ENCODE data around the gene MED12.

The MED12 gene

GRCh38 chrX:71128166-71128833 is 9.9 kb downstream of the MED12 start:
- peaks cover 68% of the 10 kb centered on the region for H3K36me3 Mint-ChIP-seq (ENCODE audit: low read depth)
- TF ChIP-seq, protein P1, sequence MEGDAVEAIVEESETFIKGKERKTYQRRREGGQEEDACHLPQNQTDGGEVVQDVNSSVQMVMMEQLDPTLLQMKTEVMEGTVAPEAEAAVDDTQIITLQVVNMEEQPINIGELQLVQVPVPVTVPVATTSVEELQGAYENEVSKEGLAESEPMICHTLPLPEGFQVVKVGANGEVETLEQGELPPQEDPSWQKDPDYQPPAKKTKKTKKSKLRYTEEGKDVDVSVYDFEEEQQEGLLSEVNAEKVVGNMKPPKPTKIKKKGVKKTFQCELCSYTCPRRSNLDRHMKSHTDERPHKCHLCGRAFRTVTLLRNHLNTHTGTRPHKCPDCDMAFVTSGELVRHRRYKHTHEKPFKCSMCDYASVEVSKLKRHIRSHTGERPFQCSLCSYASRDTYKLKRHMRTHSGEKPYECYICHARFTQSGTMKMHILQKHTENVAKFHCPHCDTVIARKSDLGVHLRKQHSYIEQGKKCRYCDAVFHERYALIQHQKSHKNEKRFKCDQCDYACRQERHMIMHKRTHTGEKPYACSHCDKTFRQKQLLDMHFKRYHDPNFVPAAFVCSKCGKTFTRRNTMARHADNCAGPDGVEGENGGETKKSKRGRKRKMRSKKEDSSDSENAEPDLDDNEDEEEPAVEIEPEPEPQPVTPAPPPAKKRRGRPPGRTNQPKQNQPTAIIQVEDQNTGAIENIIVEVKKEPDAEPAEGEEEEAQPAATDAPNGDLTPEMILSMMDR (IDR thresholded peaks at IDR 0.05): no peak
- H3K27me3 Mint-ChIP-seq (ENCODE audit: low read depth, poor library complexity): peaks cover 6% of the 10 kb centered on the region
- peaks cover 18% of the 10 kb centered on the region for H3K4me1 Mint-ChIP-seq
- peak overlapping the region; percentile 57 for H3K27ac Mint-ChIP-seq
- peaks cover 72% of the 10 kb centered on the region for H3K9me3 Mint-ChIP-seq
- no peak overlapping the region for H3K4me3 Mint-ChIP-seq
- DNase-seq: no peak

DNA sequence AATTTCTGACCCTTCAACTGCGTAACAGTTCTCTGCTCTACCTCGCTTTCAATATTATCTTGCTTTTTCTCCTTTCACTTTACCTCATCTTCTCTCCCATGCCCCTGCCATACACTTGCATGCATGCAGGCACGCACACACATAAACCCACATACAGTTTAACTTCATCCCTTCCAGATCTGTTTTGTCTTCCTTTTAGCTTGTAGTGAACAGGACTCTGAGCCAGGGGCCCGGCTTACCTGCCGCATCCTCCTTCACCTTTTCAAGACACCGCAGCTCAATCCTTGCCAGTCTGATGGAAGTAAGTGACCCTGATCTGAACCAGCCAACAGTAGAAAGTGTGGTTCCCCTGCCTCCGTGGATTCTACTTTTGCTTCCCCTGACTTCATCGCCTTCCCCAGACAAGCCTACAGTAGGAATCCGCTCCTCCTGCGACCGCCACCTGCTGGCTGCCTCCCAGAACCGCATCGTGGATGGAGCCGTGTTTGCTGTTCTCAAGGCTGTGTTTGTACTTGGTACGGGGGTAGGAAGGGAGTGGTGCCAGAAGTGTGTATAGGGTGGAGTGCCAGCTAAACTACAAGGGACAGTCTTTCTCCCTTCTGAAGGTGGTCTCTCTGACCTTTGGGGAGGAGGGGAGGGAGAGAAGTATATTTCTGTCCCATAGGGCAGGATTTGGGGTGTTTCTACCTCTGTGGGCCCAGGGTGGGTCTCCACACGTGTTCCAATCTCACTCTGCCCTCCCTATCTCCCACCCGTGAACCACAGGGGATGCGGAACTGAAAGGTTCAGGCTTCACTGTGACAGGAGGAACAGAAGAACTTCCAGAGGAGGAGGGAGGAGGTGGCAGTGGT is 10.7 kb downstream of the MED12 start:
- peak; percentile 71 for DNase-seq
- peaks cover 69% of the 10 kb centered on the region for H3K9me3 Mint-ChIP-seq
- H3K4me3 Mint-ChIP-seq: no peak overlapping the region
- peaks cover 3% of the 10 kb centered on the region for H3K27me3 Mint-ChIP-seq (ENCODE audit: low read depth, poor library complexity)
- H3K27ac Mint-ChIP-seq: peak overlapping the region; percentile 57
- peaks cover 62% of the 10 kb centered on the region for H3K36me3 Mint-ChIP-seq (ENCODE audit: low read depth)
- H3K4me1 Mint-ChIP-seq: peaks cover 18% of the 10 kb centered on the region
- TF ChIP-seq, protein P1 (IDR thresholded peaks at IDR 0.05): peak; percentile 58

GRCh38 chrX:71131510-71131909 is 13.1 kb downstream of the MED12 start:
- peaks cover 64% of the 10 kb centered on the region for H3K36me3 Mint-ChIP-seq (ENCODE audit: low read depth)
- H3K9me3 Mint-ChIP-seq: peaks cover 77% of the 10 kb centered on the region
- no peak overlapping the region for H3K4me3 Mint-ChIP-seq
- H3K27ac Mint-ChIP-seq: no peak overlapping the region
- peaks cover 11% of the 10 kb centered on the region for H3K4me1 Mint-ChIP-seq
- TF ChIP-seq, protein P1 (IDR thresholded peaks at IDR 0.05): no peak
- DNase-seq: no peak
- H3K27me3 Mint-ChIP-seq (ENCODE audit: low read depth, poor library complexity): no peaks in the 10 kb centered on the region

GRCh38 chrX:71140440-71140839 is 22.0 kb downstream of the MED12 start:
- no peak for DNase-seq
- Mint-ChIP-seq H3K4me1 (peaks cover 10% of the 10 kb centered on the region), H3K9me3 (peaks cover 46% of the 10 kb centered on the region), H3K27ac (no peak overlapping the region), H3K4me3 (no peak overlapping the region), H3K27me3 (ENCODE audit: low read depth, poor library complexity) (peaks cover 2% of the 10 kb centered on the region), H3K36me3 (ENCODE audit: low read depth) (peaks cover 36% of the 10 kb centered on the region)
- TF ChIP-seq, protein P1 (IDR thresholded peaks at IDR 0.05): no peak

- DNase-seq: no peak
- Mint-ChIP-seq H3K4me1 (peaks cover 32% of the 10 kb centered on the region), H3K36me3 (ENCODE audit: low read depth) (peaks cover 11% of the 10 kb centered on the region), H3K27me3 (ENCODE audit: low read depth, poor library complexity) (peaks cover 2% of the 10 kb centered on the region), H3K27ac (no peak overlapping the region), H3K4me3 (no peak overlapping the region), H3K9me3 (peaks cover 38% of the 10 kb centered on the region)
- TF ChIP-seq, protein P1 (IDR thresholded peaks at IDR 0.05): no peak
These were observed 25.1 kb downstream of the MED12 start for GRCh38 chrX:71143508-71143907.

All from nephron progenitor cell (in vitro differentiated cells).